K562 (cell line): ENCODE data around the gene ST3GAL3. TPM values are rescaled to one million over a fixed set of nuclear protein-coding genes. Genes with fewer than 3 reads are reported as not detected.

Experiments
- ATAC-seq: fragments of 200-7000 bp; cut with Tn5 transposase; 3 replicates; pipeline ENCODE4 v1.9.1; 2020; ENCODE audit warnings: moderate library complexity
- BruUV-seq: library from RNA; stranded (reverse); fragments of 400-500 nt; replicated peaks from 2 replicates; lab custom pipeline; 2021; lab: Mats Ljungman, UMichigan
- CTCF ChIA-PET: fragments of 300-600 bp; formaldehyde crosslinking; extraction: SDS; loops from one replicate; lab custom pipeline; 2021; ENCODE audit warnings: low intra/inter-chr PET ratio; lab: Yijun Ruan, JAX
- POLR2A ChIA-PET: fragments of 300-600, 350-650 bp; sonication (Branson Sonifier 250); formaldehyde crosslinking; extraction: SDS; loops from one replicate; lab custom pipeline; 2021; ENCODE audit warnings: antibody characterized with exemption, inconsistent platforms; lab: Yijun Ruan, JAX
- DNase-seq, 4 experiments: peaks; one replicate each; pipeline versions ENCODE4 v3.0.0 to v3.0.0-alpha.2; 2011 to 2018; ENCODE audit warnings: low spot score in 3 of 4, mixed read lengths in 3 of 4; ENCODE audit errors: extremely low read depth in 1 of 4
- FAIRE-seq: peaks from 2 replicates; lab custom pipeline; 2011; peaks lifted over from hg19 to GRCh38; lab: Jason Lieb, UNC
- H2AFZ ChIP-seq: 2 replicates; pipeline ENCODE4 v1.6.0; 2011; ENCODE audit warnings: low read depth, low read length, control low read depth, inconsistent platforms
- H3K27ac ChIP-seq: fragments of 200-600 bp; 3 replicates; pipeline ENCODE4 v1.8.0; 2011; ENCODE audit warnings: low read depth, mild to moderate bottlenecking, control low read depth, inconsistent platforms, low read length, moderate library complexity, mixed read lengths; ENCODE audit errors: extremely low read depth
- H3K27me3 ChIP-seq, 2 experiments: fragments of 300-600 bp in 1 of 2; 2 replicates in 1 of 2; 3 replicates in 1 of 2; pipeline versions ENCODE4 v1.6.0 to v1.8.0; 2011; ENCODE audit warnings: inconsistent platforms in 2 of 2, low read length in 2 of 2, mild to moderate bottlenecking in 1 of 2, mixed read lengths in 1 of 2, moderate library complexity in 1 of 2; ENCODE audit not compliant: control insufficient read depth in 2 of 2, insufficient read depth in 2 of 2
- H3K36me3 ChIP-seq: fragments of 300-600 bp; 3 replicates; pipeline ENCODE4 v1.8.0; 2011; ENCODE audit warnings: mild to moderate bottlenecking, low read length, inconsistent platforms; ENCODE audit not compliant: control insufficient read depth, insufficient read depth
- H3K4me1 ChIP-seq, 2 experiments: fragments of 200-600 bp in 1 of 2; replicated peaks in 1 of 2; 2 replicates in 1 of 2; 3 replicates in 1 of 2; pipeline versions ENCODE4 v1.5.1 to v1.8.0; 2011; ENCODE audit warnings: inconsistent platforms in 2 of 2, low read length in 2 of 2, mild to moderate bottlenecking in 1 of 2, mixed read lengths in 1 of 2, moderate library complexity in 1 of 2; ENCODE audit not compliant: control insufficient read depth in 2 of 2, insufficient read depth in 2 of 2
- H3K4me2 ChIP-seq: 2 replicates; pipeline ENCODE4 v1.6.1; 2011; ENCODE audit warnings: low read length, control low read depth, inconsistent platforms, mixed read lengths; ENCODE audit not compliant: insufficient read depth
- H3K4me3 ChIP-seq: fragments of 200-600 bp; sonication (generic), shearing (Covaris generic); 2 replicates; pipeline ENCODE4 v1.5.1; 2016; ENCODE audit warnings: control low read depth, inconsistent platforms
- H3K79me2 ChIP-seq: fragments of 200-600 bp; 3 replicates; pipeline ENCODE4 v1.8.0; 2011; ENCODE audit warnings: low read length, inconsistent platforms; ENCODE audit not compliant: control insufficient read depth, insufficient read depth
- H3K9ac ChIP-seq, 2 experiments: 2 replicates each; pipeline versions ENCODE4 v1.6.0 to v1.6.1; 2011; ENCODE audit warnings: low read depth in 2 of 2, low read length in 2 of 2, control low read depth in 1 of 2, inconsistent platforms in 1 of 2, mild to moderate bottlenecking in 1 of 2, mixed read lengths in 1 of 2; ENCODE audit not compliant: insufficient read depth in 1 of 2
- H3K9me1 ChIP-seq: one replicate; pipeline ENCODE4 v1.6.0; 2011; ENCODE audit warnings: inconsistent platforms, mild to moderate bottlenecking, low read length, moderate library complexity; ENCODE audit not compliant: control insufficient read depth, insufficient read depth
- H3K9me3 ChIP-seq: replicated peaks from 2 replicates; pipeline ENCODE4 v1.5.1; 2011; ENCODE audit warnings: low read depth, low read length, inconsistent platforms; ENCODE audit not compliant: control insufficient read depth, insufficient read depth
- H4K20me1 ChIP-seq: replicated peaks from 2 replicates; pipeline ENCODE4 v1.6.1; 2011; ENCODE audit warnings: low read length, inconsistent platforms, mixed read lengths; ENCODE audit not compliant: control insufficient read depth, insufficient read depth
- BRD9 ChIP-seq: fragments of 450-650 bp; IDR thresholded peaks from 2 replicates; pipeline ENCODE4 v1.6.1; 2018; ENCODE audit warnings: low read depth; ENCODE audit not compliant: partially characterized antibody
- GABPB1 ChIP-seq: sonication (generic); formaldehyde crosslinking; IDR thresholded peaks from 2 replicates; pipeline ENCODE4 v1.8.0; 2022; ENCODE audit warnings: mild to moderate bottlenecking, missing genetic modification reagents
- KAT7 ChIP-seq: sonication (generic); formaldehyde crosslinking; IDR thresholded peaks from 2 replicates; pipeline ENCODE4 v1.8.0; 2022; ENCODE audit warnings: missing genetic modification reagents, mild to moderate bottlenecking, borderline replicate concordance
- POLR2AphosphoS5 ChIP-seq: IDR thresholded peaks from 2 replicates; pipeline ENCODE4 v1.6.1; 2011; ENCODE audit warnings: mild to moderate bottlenecking, low read depth, low read length, moderate library complexity; ENCODE audit not compliant: control insufficient read depth, insufficient read depth
- SNRNP70 ChIP-seq: fragments of 200-400 bp; formaldehyde crosslinking; optimal IDR thresholded peaks from 2 replicates; pipeline ENCODE3; 2017; ENCODE audit warnings: low read depth, low read length
- STAT5A ChIP-seq: IDR thresholded peaks from 2 replicates; pipeline ENCODE4 v1.6.1; 2012; ENCODE audit warnings: low read length, inconsistent platforms, borderline replicate concordance
- WGBS: fragments of 100-300 bp; shearing (Covaris generic); methylation state at CpG from one replicate; pipeline ENCODE4 v1.1.6; 2016; ENCODE audit warnings: low coverage, mixed read lengths; ENCODE audit not compliant: insufficient coverage; ENCODE audit errors: missing lambda C conversion rate; 5-methylcytosine and 5-hydroxymethylcytosine counted together
- in situ Hi-C: fragments of 300-500 bp; cut with MboI; formaldehyde crosslinking; loops from 4 replicates; pipeline ENCODE4 v1.15.0; 2018; ENCODE audit warnings: inconsistent platforms, mixed read lengths
- intact Hi-C: fragments of 100-400 bp; cut with micrococcal nuclease; formaldehyde crosslinking; loops from 2 replicates; pipeline ENCODE4 v1.14.2; 2022
- polyA plus RNA-seq, 8 experiments: library from polyadenylated mRNA; depleted of rRNA in 4 of 8; stranded (reverse) in 5 of 8; unstranded in 3 of 8; fragments of >200 nt; fragmentation: Nextera tagmentation in 2 of 8; fragmentation: Illumina TruSeq in 1 of 8; extraction: Ambion mirVana in 2 of 8; extraction: Trizol in 1 of 8; gene quantifications; 2 replicates each; pipeline versions ENCODE4 v1.2.1 to v1.2.3, GENCODE V29; 2011 to 2014; ENCODE audit warnings: inconsistent platforms in 1 of 8, missing spikeins in 1 of 8
- total RNA-seq, 7 experiments: library from RNA; depleted of rRNA in 6 of 7; stranded (reverse); fragments of >200 nt in 6 of 7; fragmentation: Illumina TruSeq in 2 of 7; extraction: Trizol in 2 of 7; gene quantifications; 2 replicates each; pipeline versions ENCODE4 v1.2.1 to v1.2.3, GENCODE V29; 2011 to 2021; ENCODE audit warnings: low replicate concordance in 1 of 7
- TF ChIP-seq, protein P1 (sequence below): IDR thresholded peaks from 2 replicates; pipeline ENCODE4 v1.6.1; 2014; ENCODE audit warnings: antibody characterized with exemption
- TF ChIP-seq, protein P2 (sequence below), 2 experiments: fragments of 450-650 bp in 1 of 2; sonication (generic) in 1 of 2; formaldehyde crosslinking in 1 of 2; IDR thresholded peaks in 1 of 2; conservative IDR thresholded peaks in 1 of 2; 2 replicates each; pipeline versions ENCODE4 v1.6.1 to v1.8.1; 2016 to 2023; ENCODE audit warnings: mild to moderate bottlenecking in 2 of 2, moderate library complexity in 2 of 2, inconsistent platforms in 1 of 2, missing genetic modification reagents in 1 of 2
- TF ChIP-seq, protein P3 (sequence below), 2 experiments: fragments of 250-450 bp in 1 of 2; fragments of 450-650 bp in 1 of 2; sonication (Bioruptor Pico) in 1 of 2; IDR thresholded peaks; 2 replicates each; pipeline versions ENCODE4 v1.6.1 to v1.8.0; 2016 to 2021; ENCODE audit warnings: mild to moderate bottlenecking in 2 of 2, moderate library complexity in 2 of 2, missing compliant biosample characterization in 1 of 2, missing genetic modification characterization in 1 of 2
- TF ChIP-seq, protein P4 (sequence below): conservative IDR thresholded peaks from 2 replicates; pipeline ENCODE4 v1.6.1; 2011; ENCODE audit warnings: low read depth, mild to moderate bottlenecking, low read length; ENCODE audit not compliant: control insufficient read depth
- TF ChIP-seq, protein P5 (sequence below): sonication (generic); formaldehyde crosslinking; IDR thresholded peaks from 2 replicates; pipeline ENCODE4 v1.8.0; 2023; ENCODE audit warnings: mild to moderate bottlenecking, missing genetic modification reagents

ST3GAL3 gene
- total and polyA plus RNA-seq, 9 of the 15 experiments (the other 6 are each of a cell fraction or from before 2014, with no cell fraction given): 1.2 to 18.9 (median 11.0) TPM

DNA sequence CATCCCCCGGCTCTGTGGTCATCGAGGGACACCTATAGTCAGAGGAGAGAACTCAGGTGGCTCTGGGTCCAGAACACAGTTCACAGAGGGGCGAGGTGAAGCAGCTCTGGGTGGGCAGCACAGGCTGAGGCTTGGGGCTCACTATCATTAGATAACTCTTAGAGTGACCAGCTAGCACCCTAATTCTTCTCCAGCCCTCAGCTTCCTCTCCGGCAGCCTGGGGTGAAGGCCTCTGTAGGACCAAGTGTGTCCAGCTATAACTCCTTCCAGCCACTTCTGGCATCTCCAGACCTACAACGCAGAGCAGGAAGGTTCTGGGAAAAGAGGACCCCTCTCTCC lies 227.6 kb downstream of the ST3GAL3 start:
- Histone ChIP-seq H3K79me2 (no peaks in the 10 kb centered on the region), H3K9me1 (peaks cover 8% of the 10 kb centered on the region), H3K4me1 (peaks cover 12 to 32% of the 10 kb centered on the region in 2 experiments; a peak in 4 of 5 replicates), H3K27ac (no peak overlapping the region), H3K9me3 (no peaks in the 10 kb centered on the region), H4K20me1 (0 out of 2 replicates have a peak, but pooled peaks cover 3% of the 10 kb centered on the region), H3K9ac (no peak overlapping the region), H3K27me3 (no peaks in the 10 kb centered on the region), H3K4me3 (no peak overlapping the region), H2AFZ (0 out of 2 replicates have a peak overlapping the region, but pooled peaks have one; percentile 65), H3K4me2 (no peak overlapping the region), H3K36me3 (peaks cover 4% of the 10 kb centered on the region; the same call in 2 of the 3 replicates)
- intact Hi-C loops: loop anchor here (1.0 to 5.0 kb wide), 5 partner anchors 88 to 708 kb away; no protein-coding TSS in a partner anchor
- FAIRE-seq: no peak
- ATAC-seq: no peak; the same call in 2 of the 3 replicates
- POLR2A ChIA-PET: interaction anchor here (0.6 to 2.1 kb wide), 17 partner anchors 9 to 545 kb away, joined by 3 to 21 read pairs (median 3); partner anchors contain the start of genes ATP6V0B, IPO13, MED8 and SZT2
- 33% methylated on average over 5 of the region's 5 CpGs for WGBS
- no TSS peak for BruUV-seq
- CTCF ChIA-PET: interaction anchor here (0.7 to 4.7 kb wide), 9 partner anchors 11 to 708 kb away, joined by 3 to 79 read pairs (median 4); partner anchors contain the start of genes IPO13 and PTPRF
- no peak for DNase-seq
- in situ Hi-C loops: loop anchor here (5.0 to 10.0 kb wide), 3 partner anchors 163 to 700 kb away; no protein-coding TSS in a partner anchor
- TF ChIP-seq, protein P1, sequence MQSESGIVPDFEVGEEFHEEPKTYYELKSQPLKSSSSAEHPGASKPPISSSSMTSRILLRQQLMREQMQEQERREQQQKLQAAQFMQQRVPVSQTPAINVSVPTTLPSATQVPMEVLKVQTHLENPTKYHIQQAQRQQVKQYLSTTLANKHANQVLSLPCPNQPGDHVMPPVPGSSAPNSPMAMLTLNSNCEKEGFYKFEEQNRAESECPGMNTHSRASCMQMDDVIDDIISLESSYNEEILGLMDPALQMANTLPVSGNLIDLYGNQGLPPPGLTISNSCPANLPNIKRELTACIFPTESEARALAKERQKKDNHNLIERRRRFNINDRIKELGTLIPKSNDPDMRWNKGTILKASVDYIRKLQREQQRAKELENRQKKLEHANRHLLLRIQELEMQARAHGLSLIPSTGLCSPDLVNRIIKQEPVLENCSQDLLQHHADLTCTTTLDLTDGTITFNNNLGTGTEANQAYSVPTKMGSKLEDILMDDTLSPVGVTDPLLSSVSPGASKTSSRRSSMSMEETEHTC: no peak
- TF ChIP-seq, protein P2, sequence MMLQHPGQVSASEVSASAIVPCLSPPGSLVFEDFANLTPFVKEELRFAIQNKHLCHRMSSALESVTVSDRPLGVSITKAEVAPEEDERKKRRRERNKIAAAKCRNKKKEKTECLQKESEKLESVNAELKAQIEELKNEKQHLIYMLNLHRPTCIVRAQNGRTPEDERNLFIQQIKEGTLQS (IDR thresholded peaks at IDR 0.05): no peak
- TF ChIP-seq, protein P2 (CRISPR knock-in tag; conservative IDR thresholded peaks at IDR 0.05): no peak
- TF ChIP-seq, protein P3, sequence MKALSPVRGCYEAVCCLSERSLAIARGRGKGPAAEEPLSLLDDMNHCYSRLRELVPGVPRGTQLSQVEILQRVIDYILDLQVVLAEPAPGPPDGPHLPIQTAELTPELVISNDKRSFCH (CRISPR knock-in tag; IDR thresholded peaks at IDR 0.05): no peak
- TF ChIP-seq, protein P3 (tag; IDR thresholded peaks at IDR 0.05): 0 out of 2 replicates have a peak, but pooled peaks have one; percentile 2
- no peak for TF ChIP-seq STAT5A
- 0 out of 2 replicates have a peak, but pooled peaks have one; percentile 39 for TF ChIP-seq KAT7 (CRISPR knock-in tag)
- no peak for TF ChIP-seq BRD9
- TF ChIP-seq, protein P4, sequence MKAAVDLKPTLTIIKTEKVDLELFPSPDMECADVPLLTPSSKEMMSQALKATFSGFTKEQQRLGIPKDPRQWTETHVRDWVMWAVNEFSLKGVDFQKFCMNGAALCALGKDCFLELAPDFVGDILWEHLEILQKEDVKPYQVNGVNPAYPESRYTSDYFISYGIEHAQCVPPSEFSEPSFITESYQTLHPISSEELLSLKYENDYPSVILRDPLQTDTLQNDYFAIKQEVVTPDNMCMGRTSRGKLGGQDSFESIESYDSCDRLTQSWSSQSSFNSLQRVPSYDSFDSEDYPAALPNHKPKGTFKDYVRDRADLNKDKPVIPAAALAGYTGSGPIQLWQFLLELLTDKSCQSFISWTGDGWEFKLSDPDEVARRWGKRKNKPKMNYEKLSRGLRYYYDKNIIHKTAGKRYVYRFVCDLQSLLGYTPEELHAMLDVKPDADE: 0 out of 2 replicates have a peak, but pooled peaks have one; percentile 5
- no peak for TF ChIP-seq SNRNP70
- peak; percentile 56; the same call in 1 of the 2 replicates for TF ChIP-seq GABPB1 (CRISPR knock-in tag)
- TF ChIP-seq, protein P5, sequence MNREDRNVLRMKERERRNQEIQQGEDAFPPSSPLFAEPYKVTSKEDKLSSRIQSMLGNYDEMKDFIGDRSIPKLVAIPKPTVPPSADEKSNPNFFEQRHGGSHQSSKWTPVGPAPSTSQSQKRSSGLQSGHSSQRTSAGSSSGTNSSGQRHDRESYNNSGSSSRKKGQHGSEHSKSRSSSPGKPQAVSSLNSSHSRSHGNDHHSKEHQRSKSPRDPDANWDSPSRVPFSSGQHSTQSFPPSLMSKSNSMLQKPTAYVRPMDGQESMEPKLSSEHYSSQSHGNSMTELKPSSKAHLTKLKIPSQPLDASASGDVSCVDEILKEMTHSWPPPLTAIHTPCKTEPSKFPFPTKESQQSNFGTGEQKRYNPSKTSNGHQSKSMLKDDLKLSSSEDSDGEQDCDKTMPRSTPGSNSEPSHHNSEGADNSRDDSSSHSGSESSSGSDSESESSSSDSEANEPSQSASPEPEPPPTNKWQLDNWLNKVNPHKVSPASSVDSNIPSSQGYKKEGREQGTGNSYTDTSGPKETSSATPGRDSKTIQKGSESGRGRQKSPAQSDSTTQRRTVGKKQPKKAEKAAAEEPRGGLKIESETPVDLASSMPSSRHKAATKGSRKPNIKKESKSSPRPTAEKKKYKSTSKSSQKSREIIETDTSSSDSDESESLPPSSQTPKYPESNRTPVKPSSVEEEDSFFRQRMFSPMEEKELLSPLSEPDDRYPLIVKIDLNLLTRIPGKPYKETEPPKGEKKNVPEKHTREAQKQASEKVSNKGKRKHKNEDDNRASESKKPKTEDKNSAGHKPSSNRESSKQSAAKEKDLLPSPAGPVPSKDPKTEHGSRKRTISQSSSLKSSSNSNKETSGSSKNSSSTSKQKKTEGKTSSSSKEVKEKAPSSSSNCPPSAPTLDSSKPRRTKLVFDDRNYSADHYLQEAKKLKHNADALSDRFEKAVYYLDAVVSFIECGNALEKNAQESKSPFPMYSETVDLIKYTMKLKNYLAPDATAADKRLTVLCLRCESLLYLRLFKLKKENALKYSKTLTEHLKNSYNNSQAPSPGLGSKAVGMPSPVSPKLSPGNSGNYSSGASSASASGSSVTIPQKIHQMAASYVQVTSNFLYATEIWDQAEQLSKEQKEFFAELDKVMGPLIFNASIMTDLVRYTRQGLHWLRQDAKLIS (CRISPR knock-in tag): no peak
- no peak for TF ChIP-seq POLR2AphosphoS5
